Measurements from ENCODE around the gene SYT11. TPM values are rescaled to one million over a fixed set of nuclear protein-coding genes. Genes with fewer than 3 reads are reported as not detected.

The SYT11 gene
- total and polyA plus RNA-seq, 9 of the 15 experiments (the other 6 are each of a cell fraction or from before 2014, with no cell fraction given): 0.05 to 0.18 (median 0.11) TPM

DNA sequence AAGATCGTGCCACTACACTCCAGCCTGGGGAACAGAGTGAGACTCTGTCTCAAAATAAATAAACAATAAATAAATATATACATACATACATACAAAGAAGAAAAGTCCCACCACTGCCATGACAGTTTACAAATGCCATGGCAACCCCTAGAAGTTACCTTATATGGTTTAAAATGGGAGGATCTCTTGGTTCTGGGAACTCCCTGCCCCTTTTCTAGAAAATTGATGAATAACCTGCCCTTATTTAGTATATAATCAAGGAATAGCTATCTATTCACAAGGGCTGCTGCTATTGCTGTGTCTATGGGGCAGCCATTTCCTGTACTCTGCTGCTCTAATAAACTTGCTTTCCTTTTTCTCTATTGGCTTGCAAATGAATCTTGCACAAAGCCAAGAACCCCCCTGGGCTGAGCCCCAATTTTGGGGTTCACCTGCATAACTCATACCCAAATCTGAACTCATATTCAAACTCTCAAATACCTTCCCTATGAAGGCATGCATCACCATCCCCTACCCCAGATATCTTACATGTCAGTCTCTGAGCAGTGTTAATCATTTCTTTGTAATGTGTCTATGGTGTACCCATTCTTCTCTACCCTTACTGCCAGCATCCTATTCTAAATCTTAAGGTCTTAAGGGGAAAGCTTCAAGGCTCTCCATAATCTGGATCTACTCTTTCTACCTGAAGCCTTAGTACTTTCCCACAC is 11.4 kb upstream of the SYT11 start:
- Histone ChIP-seq H4K20me1 (replicated peaks; ENCODE audit: control insufficient read depth, insufficient read depth, low read length) (no peaks in the 10 kb centered on the region), H3K4me2 (ENCODE audit: insufficient read depth, low read length) (no peak overlapping the region), H3K4me1 (replicated peaks in 1 of 2; ENCODE audit: control insufficient read depth in 2 of 2, insufficient read depth in 2 of 2, low read length in 2 of 2) (peaks cover 0 to 18% of the 10 kb centered on the region in 2 experiments; a peak in 1 of 5 replicates), H3K9ac (ENCODE audit: insufficient read depth in 1 of 2, low read depth in 2 of 2, low read length in 2 of 2) (no peak overlapping the region), H3K79me2 (ENCODE audit: control insufficient read depth, insufficient read depth, low read length) (peaks cover 85% of the 10 kb centered on the region), H3K27me3 (ENCODE audit: control insufficient read depth in 2 of 2, insufficient read depth in 2 of 2, low read length in 2 of 2) (no peaks in the 10 kb centered on the region), H3K27ac (ENCODE audit: extremely low read depth, low read depth, low read length) (peak overlapping the region; percentile 20; the same call in 2 of the 3 replicates), H2AFZ (ENCODE audit: low read depth, low read length) (no peak overlapping the region), H3K36me3 (ENCODE audit: control insufficient read depth, insufficient read depth, low read length) (peaks cover 66% of the 10 kb centered on the region; the same call in 2 of the 3 replicates), H3K9me3 (replicated peaks; ENCODE audit: control insufficient read depth, insufficient read depth, low read depth, low read length) (no peaks in the 10 kb centered on the region), H3K9me1 (ENCODE audit: control insufficient read depth, insufficient read depth, low read length) (no peaks in the 10 kb centered on the region), H3K4me3 (no peak overlapping the region)
- POLR2A ChIA-PET: interaction anchor here (0.6 to 1.2 kb wide), 6 partner anchors 9 to 110 kb away, joined by 3 to 6 read pairs (median 4); partner anchors contain the start of gene GON4L
- 83% methylated on average over 1 of the region's 1 CpG for WGBS (ENCODE audit: insufficient coverage, low coverage, missing lambda C conversion rate)
- no TSS peak for BruUV-seq (replicated peaks)
- CTCF ChIA-PET (ENCODE audit: low intra/inter-chr PET ratio): no interaction called here
- FAIRE-seq (no peak), ATAC-seq (peak; percentile 52), DNase-seq (ENCODE audit: extremely low read depth in 1 of 4, low spot score in 3 of 4) (no peak)
- in situ Hi-C loops (cut with MboI) (no loop called here), intact Hi-C loops (cut with micrococcal nuclease) (no loop called here)
- TF ChIP-seq ERF (CRISPR knock-in tag; IDR thresholded peaks at IDR 0.05) (no peak), RFX1 (IDR thresholded peaks at IDR 0.05) (peak; percentile 86), SRF (CRISPR knock-in tag; IDR thresholded peaks at IDR 0.05) (peak in 1 of 2 experiments; percentile 95; a peak in 2 of 4 replicates), YY1 (IDR thresholded peaks at IDR 0.05; ENCODE audit: borderline replicate concordance in 1 of 3, control insufficient read depth in 1 of 3, extremely low read depth in 1 of 3, insufficient read depth in 3 of 3, insufficient read length in 1 of 3, insufficient replicate concordance in 2 of 3, low read depth in 1 of 3, low read length in 2 of 3) (peak in 1 of 3 experiments; percentile 21), POLR2H (tag; IDR thresholded peaks at IDR 0.05; ENCODE audit: low read depth) (0 out of 2 replicates have a peak, but pooled peaks have one; percentile 27), JUND (IDR thresholded peaks at IDR 0.05; ENCODE audit: borderline replicate concordance, low read depth, low read length) (peak; percentile 48; the same call in 1 of the 2 replicates), JUND (tag; IDR thresholded peaks at IDR 0.05; ENCODE audit: borderline replicate concordance, low read depth, low read length) (no peak), GTF2E2 (tag; IDR thresholded peaks at IDR 0.05) (0 out of 2 replicates have a peak, but pooled peaks have one; percentile 37), RBM15 (IDR thresholded peaks at IDR 0.05; ENCODE audit: insufficient read depth, low read length) (no peak), E4F1 (CRISPR knock-in tag; IDR thresholded peaks at IDR 0.05; ENCODE audit: borderline replicate concordance) (no peak), CBX2 (IDR thresholded peaks at IDR 0.05; ENCODE audit: insufficient read depth, low read length, poor library complexity, severe bottlenecking) (no peak), FOSL1 (tag; conservative IDR thresholded peaks at IDR 0.05) (peak; percentile 83), NR2C1 (IDR thresholded peaks at IDR 0.05) (no peak), NR2C1 (tag; IDR thresholded peaks at IDR 0.05) (0 out of 2 replicates have a peak, but pooled peaks have one; percentile 8), MTF1 (CRISPR knock-in tag; IDR thresholded peaks at IDR 0.05; ENCODE audit: borderline replicate concordance) (no peak), SAFB2 (IDR thresholded peaks at IDR 0.05; ENCODE audit: borderline replicate concordance, low read depth, low read length, severe bottlenecking) (no peak), ZNF395 (CRISPR knock-in tag; IDR thresholded peaks at IDR 0.05) (0 out of 2 replicates have a peak, but pooled peaks have one; percentile 41)
